HG03045 (cell line): ENCODE results near the gene ABHD2.
"Not testable (repeated sequence)": the region's sequence is repeated elsewhere in the genome, so short reads cannot be mapped to it uniquely, and the experiment has no call there.

Experiments
- ATAC-seq: cut with Tn5 transposase; IDR thresholded peaks from one replicate; pipeline ENCODE4 v1.9.1; 2021; ENCODE audit warnings: mild to moderate bottlenecking, moderate library complexity; ENCODE audit not compliant: unreplicated experiment

Gene ABHD2

DNA sequence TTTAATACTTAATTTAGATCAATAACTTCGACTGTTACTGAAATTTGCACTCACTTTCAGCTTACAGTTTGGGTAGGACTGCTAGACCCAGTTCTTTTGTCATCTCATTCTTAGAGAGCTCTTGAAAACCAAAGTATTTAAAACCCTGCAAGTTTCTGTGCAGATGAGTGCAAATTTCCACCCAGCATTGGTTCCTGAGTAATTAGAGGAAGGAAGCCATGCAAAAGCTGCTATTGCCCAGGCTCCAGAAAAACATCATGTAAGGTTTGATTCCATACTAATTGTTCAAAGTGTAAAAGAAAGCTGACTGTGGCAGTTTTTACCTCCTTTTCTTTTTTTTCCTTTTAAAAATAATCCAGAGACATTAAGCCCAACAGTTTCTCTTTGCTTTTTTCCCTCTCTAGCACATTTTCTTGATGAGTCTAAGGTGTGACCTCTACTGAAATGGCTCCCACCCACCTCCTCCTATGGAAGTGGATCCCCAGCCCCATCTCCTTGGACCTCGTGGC is 30.3 kb downstream of the ABHD2 start:
- ATAC-seq = no peak

DNA sequence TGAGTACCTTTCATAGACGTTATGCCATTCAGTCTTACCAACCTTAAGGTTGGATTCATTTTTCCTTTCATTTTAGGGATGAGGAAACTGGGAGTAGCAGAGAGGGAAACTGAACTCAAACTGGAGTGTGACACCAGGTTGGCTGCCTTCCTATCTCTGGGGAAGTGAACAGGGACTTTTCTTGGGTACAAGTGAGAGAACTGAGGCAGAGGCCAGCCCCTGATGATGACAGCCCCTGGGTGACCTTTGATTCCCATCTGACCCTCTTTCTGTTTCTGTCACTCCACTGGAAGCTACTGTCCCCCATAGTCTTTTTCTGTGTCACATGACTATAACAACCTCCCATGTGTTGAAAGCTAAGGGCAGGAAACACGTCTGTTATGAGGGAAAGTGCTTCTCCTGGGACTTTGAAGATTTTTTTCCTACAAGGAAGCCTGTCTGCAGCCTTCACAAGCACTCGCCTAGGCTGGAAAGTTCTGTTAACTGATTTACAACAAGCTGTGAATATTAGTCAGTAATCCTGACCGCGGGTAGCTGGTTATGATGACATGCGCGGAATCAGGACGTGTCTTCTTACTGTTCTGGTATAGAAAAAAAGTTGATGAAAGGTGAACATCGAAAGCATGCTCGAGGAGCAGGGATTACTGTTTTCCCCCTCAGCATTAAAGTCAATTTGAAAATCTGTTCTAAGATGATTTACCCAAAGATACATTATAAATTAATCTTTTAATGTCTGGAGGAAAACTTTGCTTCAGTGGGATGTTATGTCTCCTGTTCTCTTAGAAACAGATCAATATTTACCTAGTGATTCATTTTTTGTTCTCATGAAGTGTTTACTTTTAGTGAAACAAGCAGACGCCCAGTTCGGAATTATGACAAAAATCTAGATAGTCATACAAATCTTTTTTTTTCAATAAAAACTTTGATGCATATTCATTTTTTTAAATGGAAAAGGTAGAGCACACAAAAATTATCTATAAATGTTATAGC is 31.5 kb downstream of the ABHD2 start:
- no peak for ATAC-seq

DNA sequence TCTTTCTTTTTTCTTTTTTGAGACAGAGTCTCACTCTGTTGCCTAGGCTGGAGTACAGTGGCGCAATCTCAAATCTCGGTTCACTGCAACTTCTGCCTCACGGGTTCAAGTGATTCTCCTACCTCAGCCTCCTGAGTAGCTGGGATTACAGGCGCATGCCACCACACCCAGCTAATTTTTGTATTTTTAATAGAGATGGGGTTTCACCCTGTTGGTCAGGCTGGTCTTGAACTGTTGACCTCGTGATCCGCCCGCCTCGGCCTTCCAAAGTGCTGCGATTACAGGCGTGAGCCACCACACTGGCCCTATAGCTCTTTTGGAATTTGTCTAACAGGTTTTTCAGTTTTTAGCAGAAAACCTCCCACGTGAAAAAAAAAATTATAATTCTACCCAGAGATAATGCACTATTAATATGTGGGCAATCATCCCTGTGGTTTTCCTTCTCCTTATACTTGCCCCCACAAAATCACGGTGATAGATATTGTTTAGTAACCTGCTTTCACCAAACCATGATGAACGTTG is 32.3 kb downstream of the ABHD2 start:
- ATAC-seq = not testable (repeated sequence)

DNA sequence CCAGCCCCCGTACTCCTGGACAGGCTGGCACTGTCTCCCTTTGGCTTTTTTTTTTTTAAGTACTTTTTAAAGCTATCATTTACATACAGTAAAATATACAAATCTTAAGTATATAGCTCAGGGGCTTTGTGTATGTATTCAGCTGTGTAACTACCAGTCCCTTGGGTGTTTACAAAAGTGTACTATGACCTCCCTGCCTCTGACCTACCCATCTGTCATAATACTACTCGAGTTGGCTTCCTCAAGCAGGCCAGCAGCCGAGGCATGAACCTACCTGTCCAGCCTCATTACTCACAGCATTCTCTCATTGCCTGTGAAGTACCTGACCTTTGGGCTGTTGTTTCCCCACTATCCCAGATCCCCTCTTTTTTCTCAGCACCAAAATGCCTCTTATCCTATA is 33.2 kb downstream of the ABHD2 start:
- no peak for ATAC-seq

DNA sequence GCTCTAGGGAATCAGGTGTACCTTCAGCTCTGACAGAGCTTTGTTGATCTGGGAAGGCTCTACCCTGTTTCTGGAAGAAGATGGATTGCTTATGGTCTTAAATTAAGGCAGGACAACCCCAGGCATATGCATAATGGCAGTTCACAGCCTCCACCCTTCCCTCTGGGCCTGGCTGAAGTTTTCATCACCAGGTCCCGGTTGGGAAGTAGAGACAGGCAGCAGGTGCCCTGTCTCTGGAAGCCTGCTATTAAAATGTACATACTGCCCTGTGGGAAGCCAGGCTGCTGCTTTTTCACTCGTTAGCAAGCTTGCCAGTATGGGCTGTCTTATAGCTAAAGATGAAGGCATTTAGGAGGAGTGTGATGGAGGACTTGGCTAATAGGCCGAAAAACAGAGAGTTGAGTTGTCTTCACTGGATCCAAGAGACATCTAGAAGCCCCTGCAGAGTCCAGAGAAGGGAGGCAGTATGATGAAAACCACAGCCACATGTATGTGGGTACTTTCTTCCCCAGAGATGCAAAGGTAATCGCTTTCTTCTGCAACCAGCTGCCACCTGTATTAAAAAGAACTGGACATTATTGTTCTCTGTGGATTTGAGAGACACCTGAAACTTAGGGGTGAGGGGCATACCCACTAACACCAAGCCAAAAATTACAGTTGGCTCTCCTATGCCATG is 34.4 kb downstream of the ABHD2 start:
- no peak for ATAC-seq

DNA sequence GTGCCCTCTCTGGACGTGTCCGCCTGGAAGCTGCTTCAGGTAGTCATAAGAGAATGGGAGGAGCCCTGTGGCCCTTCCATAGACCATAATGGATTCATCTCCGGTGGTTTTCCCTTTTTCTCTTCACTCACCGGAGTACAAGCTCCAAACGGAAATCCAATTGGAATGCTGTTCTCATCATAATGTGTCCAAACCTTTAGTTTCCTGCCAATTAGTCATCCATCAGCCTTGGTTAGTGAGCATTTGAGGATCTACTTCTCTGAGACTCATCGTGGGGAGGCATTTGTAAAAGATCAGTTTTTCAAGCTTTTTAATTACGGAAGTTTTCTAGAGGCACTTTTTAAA is 34.9 kb downstream of the ABHD2 start:
- no peak for ATAC-seq

DNA sequence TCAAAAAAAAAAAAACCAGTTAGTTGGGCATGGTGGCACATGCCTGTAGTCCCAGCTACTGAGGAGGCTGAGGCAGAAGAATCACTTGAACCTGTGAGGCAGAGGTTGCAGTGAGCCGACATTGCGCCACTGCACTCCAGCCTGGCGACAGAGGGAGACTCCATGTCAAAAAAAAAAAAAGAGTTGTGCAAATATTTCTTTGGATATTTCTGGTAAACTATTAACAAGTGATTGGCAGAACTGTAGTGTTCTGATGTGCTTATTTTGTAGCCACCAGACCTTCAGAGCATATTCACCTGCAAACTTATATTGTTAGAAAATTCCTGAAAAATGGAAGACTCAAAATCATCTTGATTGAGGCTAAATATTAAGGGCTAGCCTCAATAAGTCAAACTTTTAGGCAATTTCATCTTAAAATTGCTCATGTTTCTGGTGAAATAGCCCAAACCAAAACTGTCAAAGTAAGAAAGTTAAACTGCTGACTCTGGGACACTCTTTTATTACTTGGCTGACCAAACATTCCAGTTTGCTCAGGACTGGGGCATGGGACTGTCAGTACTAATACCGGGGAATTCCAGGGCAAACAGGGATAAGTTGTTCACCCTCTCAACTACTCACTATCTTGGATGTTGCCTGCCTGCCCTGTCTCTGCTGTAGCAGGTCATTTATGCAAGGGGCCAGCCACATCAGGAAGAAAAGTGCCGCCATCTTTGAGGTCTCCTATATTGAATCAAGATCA is 37.0 kb downstream of the ABHD2 start:
- no peak for ATAC-seq

DNA sequence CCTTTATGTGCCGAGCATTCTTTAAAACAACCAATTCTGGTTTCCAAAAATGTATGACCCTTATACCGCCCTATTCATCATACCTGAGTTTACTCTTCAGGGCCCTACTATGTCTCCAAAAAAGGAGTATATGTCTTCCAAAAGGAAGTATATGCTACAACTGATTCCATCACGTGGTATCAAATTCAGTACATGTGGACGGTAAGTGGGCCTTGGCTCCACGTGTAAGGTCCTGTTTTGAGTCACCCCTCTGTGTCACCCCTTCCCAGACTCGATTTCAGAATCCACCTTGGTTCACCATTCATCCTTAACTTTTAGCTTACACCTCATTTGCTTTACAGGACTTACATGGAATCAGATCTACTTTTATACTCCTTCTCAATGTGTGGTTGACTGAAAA is 37.8 kb downstream of the ABHD2 start:
- ATAC-seq = no peak

DNA sequence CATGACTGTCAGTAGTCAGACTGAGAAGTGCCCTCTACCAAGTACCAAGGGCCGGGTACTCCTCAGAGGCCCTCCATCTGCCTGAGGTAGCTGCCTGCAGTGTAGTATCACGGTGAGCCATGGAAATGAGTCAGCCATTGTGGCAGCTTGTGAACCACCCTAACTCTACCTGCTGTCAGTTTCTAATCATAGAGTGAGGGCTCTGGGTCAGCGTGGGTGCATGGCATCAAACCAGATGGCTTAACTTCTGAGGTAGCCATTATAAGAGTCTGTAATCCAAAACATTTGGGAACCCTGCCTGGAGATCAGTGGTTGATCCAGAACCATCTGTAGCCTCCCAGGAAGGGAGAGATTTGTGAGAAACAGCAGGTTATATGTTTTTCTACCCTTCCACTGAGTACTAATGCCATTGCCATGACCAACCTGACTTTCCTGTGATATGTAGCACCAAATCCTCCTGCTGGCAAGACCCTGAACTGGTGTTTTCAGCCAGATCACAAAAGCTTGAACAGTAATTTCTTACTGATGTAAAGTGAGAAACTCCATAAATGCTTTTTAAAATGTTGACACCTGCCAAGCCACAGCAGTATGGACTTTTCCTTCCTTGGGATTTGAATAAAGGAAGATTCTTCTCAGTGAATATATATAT is 38.9 kb downstream of the ABHD2 start:
- ATAC-seq = no peak

DNA sequence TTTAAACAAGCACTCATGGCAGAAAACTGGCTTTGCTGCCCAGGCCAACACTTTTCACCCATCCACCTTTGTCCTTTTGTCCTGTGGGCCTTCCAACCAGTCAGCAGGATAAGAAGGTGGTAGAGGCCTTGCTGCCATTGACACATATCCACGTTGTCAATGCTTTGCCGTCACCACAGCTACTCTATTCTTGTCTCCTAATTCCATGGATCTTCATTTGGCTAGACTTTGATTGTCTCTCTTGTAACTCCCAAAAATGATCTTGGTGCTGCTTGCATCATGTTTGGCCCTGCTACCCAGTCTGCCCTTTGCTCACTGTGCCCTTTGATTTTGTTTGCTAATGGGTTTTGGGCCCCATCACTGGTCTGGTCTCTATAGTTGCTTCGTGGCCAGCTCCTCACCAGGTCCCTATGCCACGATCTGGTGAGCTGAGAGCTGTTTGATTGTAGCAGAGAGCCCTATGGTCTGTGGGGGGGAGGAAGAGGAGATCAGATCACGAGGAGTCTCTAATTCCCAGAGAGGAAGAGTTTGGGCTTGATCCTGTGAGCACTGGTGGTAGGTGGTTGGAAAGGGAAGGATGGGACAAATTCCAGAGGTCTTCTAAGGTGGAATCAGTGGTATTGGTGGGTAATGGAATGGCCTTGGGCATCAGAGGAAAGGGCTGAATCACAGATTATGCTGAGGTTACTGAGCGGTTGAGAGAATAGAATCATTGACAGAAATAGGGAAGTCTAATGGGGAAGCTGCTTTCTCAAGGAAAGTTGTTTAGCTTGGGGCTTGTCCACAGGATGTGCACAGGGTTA is 40.3 kb downstream of the ABHD2 start:
- no peak for ATAC-seq

DNA sequence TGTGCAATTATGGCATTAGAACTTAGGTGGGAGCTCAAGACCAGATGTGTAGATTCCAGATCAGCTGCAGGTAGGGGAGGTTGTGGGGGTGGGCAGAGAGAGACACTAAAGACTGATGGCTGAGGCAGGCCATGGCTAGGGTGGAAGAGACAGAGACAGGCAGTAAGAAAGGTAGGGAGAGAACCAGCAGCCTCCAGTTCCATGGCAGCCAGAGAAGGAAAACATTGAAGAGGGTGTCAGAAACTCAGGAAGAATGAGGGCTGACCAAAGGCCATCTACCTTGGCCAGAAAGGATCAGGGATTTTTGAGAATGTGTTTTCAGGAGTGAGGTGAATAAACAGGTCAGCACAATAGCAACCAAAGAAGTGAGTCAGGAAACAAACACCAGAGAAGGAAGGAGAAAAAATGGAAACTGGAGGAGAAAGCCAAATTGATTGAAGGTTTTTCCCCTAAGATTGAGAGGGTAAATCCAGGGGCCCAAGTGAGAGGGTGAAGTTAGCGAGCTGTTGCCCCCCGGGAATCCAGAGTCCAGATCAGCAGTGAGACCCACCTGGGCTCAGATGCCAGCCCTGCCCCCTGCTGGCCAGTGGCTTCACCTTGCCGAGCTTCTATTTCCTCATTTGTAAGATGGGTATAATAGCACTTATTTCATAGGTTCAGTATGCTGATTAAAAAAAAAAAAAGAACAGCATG is 41.0 kb downstream of the ABHD2 start:
- no peak for ATAC-seq

DNA sequence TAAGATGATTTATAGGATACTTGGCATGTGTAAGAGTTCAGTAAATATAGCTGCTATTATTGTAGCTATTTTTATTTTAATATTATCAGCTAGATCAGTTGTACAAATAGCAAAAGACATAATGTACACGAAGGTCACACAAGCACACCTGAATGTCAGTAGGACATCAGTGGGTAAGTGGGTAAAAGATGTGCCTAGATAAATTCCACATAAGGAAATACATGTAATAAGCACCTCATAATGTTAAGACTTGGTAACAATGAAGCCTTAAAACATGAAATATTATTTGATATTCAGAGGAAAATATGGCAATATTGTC is 41.5 kb downstream of the ABHD2 start:
- ATAC-seq = no peak

DNA sequence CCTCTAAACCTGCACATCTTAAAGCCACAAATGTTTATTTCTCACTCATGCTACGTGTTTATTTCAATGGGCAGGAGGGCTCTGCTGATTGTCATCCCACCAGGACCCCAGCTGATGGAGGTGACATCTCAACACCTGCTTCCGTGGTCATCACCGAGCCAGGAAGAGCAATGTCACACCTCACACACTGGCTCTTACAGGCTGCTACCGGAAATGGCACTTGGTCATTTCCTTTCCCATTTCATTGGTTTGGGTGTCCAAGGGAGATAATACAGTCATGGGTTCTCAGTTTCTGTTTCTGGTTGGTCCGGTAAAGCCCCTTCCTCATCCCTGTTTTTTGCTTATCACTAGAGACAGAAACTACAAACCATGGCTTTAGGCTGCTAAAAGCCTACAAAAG is 41.9 kb downstream of the ABHD2 start:
- ATAC-seq = no peak

DNA sequence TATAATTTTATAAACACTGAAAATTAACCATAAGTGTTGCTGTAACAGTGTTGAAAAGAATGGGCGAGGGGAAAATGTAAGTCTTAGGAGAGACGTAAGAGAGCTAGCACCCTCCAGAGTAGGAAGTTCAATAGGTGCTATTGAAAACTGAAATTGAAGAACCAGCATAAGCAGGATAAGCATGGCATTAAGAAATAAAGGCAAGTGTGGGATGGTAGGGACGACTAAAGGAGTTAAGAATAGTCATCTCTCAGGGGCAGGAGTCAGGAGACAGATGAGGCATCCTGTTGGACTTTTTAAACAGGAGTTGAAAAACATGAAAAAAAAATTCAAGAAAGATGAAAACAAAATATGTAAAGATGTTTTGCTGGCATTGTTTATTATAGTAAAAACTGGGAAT is 43.5 kb downstream of the ABHD2 start:
- no peak for ATAC-seq

DNA sequence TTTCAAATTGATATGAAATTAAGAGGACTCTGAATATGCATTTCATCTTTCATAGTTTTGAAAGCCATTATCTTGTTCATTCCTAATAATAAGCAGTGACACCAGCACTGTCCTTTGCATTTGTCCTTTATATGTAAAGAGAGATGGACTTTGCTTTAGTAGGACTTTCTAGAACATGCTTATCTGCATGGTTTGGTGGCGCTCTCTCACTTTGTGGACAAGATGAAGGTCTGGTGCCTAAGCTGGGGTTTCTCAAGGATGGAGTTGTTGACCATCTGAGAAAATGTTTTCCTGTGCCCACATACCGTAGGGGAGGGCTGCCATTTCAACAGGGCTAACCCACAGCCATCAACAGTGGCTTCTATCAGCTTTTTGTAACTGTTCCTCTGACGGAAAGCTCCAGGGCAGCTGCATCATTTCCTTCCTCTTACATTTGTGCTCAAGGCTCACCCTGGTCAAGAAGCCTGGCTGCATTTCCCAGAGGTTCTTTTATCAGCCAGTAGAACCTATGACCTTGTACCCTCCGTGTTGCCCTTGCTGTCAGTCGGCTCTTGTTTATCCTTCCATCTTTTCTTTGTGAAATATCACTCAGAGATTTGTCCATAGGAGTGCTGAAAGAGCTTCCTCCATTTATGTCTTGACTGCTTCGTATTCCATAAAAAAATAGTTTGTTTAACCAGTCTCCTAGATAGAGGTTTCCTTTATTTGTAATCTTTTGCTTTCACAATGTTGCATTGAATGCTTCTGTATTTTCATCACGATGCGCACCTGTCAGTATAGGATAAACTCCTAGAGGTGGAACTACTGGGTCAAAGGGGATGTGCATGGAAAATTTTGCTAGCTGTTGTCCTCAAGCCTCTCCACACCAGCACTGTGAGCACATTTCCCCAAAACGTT is 44.6 kb downstream of the ABHD2 start:
- ATAC-seq = no peak

DNA sequence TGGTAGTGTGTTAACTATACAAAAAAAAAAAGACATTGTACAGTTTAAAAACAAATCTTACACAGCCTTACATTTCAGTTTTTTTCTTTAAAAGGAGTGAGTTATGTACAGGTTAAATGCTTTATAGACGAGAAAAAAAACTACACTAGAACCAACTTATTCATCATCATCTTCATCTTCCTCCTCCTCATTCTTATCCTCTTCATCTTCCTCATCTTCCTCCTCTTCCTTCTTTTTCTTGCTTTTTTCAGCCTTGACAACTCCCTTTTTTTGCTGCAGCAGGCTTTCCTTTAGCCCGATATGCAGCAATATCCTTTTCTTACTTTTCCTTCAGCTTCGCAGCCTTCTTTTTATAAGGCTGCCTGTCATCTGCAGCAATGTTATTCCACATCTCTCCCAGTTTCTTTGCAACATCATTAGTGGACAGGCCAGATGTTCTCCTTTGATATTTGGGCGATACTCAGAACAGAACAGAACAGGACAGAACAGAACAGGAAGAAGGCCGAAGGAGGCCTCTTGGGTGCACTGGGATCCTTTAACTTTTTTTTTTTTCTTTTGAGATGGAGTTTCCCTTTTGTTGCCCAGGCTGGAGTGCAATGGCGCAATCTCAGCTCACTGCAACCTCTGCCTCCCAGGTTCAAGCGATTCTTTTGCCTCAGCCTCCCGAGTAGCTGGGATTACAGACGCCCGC is 47.3 kb downstream of the ABHD2 start:
- ATAC-seq = not testable (repeated sequence)

DNA sequence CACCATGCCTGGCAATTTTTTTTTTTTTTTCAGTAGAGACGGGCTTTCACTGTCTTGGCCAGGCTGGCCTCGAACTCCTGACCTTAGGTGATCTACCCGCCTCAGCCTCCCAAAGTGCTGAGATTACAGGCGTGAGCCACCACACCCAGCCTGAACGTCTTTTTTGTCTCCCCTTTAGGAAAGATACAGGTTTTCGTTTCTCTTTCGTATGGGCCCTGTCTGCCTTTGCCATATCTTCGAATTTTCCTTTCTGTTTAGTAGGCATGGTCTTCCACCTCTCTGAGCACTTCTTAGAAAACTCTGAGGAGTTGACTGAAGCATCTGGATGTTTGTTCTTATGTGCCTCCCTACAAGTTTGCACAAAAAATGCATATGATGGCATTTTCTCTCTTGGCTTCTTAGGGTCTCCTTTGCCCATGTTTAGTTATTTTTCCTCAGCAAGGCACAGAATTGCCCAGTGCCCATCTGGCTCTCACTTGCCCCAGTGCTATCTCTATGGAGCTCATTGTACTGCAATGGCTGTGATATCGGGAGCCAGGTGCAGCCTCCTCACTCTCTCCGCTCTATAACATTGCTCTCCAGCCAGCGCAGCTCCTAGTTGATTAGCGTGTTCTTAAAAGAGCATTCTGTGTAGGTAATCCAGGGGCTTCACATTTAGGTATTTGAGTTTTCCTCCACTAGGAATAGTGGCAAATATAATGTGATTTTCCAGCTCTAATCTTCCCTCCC is 48.0 kb downstream of the ABHD2 start:
- no peak for ATAC-seq
